Activated CD4-positive, alpha-beta T cell treated with anti-CD3 and anti-CD28 coated beads, Interleukin-2, amount 50 U/mL, for 4 hours (primary cell): ENCODE results near the gene SLC41A1.

ENCODE experiments used
- DNase-seq, 2 experiments: peaks; one replicate each; pipeline ENCODE4 v3.0.0-alpha.2; 2020

SLC41A1 gene

GRCh38 chr1:205785446-205785845 lies 27.6 kb downstream of the SLC41A1 start:
- no peak for DNase-seq

DNA sequence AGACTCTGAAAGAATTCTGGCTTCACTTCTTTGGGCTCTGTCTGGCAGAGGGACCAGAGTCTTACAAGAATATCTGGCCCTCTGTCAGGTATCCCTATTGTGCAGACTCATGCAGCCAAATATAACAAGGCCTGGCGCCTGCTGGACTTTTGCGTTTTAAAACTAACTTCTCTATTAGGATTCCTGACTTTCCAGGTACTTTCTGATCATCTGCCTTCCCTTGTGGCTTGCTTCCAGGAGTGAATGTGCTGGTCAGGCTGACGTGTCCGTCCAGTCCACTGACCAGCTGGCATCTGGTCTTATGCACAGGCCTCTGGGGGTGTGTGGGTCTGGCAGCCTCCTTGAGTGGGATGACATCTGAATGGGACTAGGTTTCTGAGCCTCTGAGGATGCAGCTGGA lies 29.1 kb downstream of the SLC41A1 start:
- DNase-seq: no peak

DNA sequence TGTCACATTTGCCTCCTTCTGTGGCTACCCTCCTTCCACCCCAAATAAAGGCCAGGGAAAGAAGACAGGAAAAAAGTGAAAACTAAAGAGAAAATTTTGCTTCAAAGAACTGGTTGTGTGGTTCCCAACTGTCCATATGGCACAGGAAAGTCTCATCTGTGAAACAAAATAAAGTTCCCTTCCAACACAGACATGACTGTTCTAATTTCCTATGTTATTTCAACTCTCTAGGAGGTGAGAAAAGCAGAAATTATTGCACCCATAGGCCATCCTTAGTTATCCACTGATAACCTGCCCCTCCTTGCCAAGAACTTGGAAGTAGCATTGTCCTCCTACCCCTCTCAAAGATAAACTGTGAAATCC lies 29.6 kb downstream of the SLC41A1 start:
- no peak for DNase-seq

DNA sequence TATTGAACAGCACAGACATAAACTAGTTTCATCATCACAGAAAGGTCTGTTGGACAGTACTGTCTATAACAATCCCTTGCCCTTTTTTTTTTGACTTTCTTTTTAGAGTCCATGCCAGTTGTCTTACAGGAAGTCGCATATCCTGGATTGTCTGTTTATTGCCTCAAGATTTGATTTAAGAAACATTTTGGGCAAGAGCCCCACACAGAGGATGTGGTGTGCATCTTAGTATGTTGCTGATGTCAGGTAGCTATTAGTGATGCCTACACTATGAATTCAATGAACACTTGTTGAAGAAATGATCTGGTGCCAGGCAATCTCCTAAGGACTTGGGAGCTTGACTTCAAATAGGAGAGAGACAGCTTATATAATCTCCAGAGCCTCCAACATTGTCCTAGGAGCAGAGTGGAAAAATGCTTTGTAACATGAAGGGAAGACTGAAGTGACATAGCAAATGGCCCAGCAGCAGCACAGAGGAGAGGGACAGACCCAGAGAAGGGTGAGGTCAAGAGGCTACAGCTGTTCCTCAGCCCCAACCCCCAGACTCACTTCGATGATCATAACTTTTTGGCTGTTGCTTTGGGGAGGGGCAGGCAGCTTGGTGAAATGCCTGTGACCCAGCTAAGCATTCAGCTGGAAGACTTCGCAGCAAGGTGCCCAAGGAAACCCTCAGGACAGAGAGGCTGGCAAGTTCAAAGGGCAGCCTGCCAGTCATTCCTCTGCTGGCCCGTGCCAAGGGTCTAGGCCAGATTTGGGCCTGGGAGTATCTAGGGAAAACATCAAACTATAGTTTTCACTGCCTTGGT lies 30.2 kb downstream of the SLC41A1 start:
- DNase-seq: no peak

GRCh38 chr1:205780335-205780734 lies 32.7 kb downstream of the SLC41A1 start:
- no peak for DNase-seq

- no peak for DNase-seq
Measured at GRCh38 chr1:205777994-205778393, 35.0 kb downstream of the SLC41A1 start.

GRCh38 chr1:205775717-205776056 lies 37.3 kb downstream of the SLC41A1 start:
- no peak for DNase-seq

DNA sequence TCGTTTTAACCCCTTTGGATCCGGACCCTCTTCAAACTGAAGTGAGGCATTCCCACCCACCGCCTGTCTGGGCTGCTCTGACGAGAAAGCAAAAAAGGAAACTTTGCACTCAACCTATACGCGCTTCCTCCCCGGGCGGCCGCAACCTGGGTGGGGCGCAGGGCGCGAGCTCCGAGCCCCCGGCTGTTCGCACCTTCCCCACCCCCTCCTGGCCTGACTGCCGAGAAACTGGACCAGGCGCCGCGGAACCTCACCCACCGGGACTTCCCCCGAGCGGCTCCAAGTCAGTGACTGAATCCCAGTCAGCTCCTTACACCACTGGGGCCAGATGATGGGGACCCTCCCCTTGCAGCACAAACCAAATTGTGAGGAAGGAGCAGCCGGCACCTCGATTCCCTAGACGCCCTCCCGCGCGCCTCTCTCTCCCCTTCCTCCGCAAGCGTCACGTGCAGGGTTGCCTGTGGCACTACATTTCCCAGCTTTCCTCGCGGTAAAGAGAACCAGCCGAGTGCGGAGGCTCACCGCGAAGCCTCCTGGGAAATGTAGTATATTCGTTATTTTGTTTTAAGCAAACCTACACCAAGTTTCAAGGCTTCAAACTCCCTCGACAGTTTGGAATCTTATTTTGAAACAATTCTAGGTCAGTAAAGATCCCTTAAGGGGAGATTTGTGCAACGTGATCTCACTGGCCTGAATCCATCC lies 37.8 kb downstream of the SLC41A1 start, which contains the start of gene RAB29:
Gene RAB29 (minus strand): TSS at position 468 of the 702 bp plus-strand sequence. CDS start 526 bp downstream, outside the sequence.
- DNase-seq: peak; percentile 80 to 81

DNA sequence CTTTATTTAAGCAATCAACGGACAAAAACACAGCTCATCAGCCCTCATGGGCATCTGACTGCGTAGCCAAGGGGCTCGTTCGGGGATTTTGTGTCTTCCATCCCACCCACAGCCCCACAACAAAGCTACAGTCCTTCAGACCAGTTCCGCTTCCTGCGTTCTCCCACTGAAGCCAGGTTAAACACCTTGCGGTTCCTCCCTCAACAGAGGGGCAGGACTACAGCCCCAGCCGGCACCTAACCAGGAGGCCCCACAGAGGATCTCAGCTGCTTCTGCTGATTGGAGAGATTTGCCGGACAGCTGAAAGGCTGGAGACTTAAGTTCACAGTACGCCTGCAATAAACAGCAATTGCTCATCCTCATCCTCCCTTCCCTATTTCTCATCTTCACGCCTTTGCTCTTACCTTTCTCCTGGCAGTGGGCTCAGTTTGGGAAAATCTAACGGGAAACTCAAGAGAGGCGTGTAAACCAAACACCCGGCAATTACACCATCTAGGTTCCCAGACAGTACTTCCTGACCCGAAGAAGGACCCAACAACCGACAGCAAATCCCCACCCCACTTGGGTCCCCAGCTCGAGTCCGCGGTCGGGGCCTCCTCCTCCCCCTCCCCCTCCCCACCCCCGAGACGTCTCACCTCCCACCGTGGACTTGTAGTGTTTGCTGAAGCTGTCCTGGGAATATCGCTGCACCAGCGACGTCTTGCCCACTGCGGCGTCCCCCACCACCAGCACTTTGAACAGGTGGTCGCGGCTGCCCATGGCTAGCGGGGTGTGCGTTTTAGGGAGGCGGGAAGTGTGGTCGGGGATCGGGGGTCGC lies 38.6 kb downstream of the SLC41A1 start:
- DNase-seq: peak; percentile 17 to 18

- no peak for DNase-seq
Measured at GRCh38 chr1:205772607-205773032, 40.4 kb downstream of the SLC41A1 start.

DNA sequence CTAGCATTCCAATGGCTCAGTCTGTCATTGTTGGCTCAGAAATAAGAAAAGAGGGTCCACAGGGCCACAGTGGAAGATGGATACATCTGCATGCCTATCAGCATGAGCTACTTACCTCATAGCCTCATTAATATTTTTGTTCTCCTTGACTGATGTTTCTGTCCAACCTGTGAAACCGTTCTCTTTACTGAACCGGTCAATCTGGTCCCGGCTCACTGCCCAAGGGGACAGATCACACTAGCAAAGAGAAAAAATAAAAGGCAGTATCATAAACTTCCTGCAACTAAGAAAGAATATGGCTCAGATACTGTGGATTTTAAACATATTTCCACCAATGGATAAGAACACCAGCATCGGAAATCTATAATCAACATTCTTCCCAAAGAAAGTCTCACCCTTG lies 42.4 kb downstream of the SLC41A1 start:
- no peak for DNase-seq

- DNase-seq: no peak
Measured at GRCh38 chr1:205769641-205770365, 43.2 kb downstream of the SLC41A1 start.

GRCh38 chr1:205767248-205767647 lies 45.8 kb downstream of the SLC41A1 start:
- no peak for DNase-seq

DNA sequence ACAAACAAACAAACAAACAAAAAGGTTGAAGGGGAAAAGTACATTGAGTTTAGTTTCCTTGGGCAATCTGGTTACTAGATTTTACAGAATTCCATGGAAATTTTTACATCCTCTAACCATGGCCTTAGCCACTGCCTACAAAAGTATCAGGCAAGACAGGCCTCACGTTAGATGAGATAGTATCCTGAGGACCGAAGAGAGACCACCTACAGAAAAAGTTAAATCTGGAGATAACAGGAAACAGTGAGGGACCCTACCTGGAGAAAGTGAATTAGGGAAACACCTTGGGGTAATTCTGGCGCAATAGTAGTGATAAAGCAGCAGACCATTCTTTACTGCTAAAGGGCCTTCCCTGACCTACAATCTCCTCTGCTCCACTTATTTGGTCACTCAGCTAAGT lies 46.4 kb downstream of the SLC41A1 start:
- DNase-seq: no peak

- no peak for DNase-seq
Measured at GRCh38 chr1:205766038-205766437, 47.0 kb downstream of the SLC41A1 start.

- DNase-seq: no peak
Measured at GRCh38 chr1:205764578-205764977, 48.4 kb downstream of the SLC41A1 start.

DNA sequence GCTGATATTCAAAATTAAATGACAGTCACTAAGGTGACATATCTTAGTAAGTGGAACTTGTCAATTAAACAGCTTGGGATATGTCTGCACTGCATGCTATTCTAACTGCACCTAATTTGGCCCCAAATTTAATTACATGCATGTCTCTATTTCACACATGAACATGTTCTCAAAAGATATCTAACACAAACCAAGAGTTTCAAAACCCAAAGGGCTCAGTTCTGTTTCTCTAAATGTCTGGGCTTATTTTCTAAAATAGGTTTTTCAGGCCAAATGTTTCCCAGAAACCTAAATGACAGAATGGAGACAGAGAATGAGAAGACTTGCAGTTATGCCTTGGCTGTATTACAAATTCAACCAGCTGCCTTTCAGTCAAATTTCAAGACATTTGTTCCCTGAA lies 49.0 kb downstream of the SLC41A1 start:
- no peak for DNase-seq

DNA sequence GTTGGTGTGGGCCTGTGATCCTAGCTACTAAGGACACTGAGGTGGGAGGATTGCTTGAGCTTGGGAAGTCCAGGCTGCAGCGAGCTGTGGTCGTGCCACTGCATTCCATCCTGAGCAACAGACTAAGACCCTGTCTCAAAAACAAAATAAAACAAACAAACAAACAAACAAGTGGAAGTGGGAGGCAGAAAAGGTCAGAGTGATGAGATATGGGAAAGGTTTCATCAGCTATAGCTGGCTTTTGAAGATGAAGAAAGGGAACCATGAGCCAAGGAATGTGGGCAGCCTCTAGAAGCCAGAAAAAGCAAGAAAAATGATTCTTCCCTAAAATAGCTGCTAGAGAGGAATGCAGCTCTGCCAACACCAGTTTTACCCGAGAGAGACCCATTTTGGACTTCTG lies 52.4 kb downstream of the SLC41A1 start:
- no peak for DNase-seq

DNA sequence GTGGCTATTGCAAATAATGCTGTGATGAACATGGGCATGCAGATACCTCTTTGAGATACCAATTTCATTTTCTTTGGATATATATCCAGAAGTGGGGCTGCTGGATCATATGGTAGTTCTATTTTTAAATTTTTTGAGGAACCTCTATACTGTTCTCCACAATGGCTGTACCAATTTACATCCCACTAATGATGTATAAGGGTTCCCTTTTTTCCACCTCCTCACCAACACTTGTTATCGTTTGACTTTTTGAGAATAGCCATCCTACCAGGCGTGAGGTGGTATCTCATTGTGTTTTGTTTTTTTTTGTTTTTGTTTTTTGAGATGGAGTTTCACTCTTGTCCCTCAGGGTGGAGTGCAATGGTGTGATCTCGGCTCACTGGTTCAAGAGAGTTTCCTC lies 56.4 kb downstream of the SLC41A1 start:
- DNase-seq: no peak

DNA sequence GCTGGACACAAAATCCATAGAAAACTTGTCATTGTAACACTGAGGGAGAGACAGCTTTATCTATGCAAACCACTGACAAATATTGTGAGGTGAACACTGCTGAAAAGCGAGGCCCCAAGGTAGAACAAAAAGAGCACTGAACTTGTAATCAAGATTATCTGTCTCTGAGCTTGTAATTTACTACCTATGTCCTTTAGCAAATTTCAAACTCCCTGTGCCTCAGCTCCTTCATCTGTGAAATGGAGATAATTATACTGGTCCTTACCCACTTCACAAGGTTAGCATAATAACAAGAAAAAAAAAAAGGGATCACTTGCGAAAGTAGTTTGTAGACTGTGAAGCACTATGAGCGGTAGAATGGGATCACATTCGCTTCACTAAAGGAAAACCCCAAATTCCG lies 58.1 kb downstream of the SLC41A1 start:
- no peak for DNase-seq

GRCh38 chr1:205751036-205751651 lies 61.9 kb downstream of the SLC41A1 start:
- no peak for DNase-seq
